ENCODE results near the gene KIF6.

The KIF6 gene

DNA sequence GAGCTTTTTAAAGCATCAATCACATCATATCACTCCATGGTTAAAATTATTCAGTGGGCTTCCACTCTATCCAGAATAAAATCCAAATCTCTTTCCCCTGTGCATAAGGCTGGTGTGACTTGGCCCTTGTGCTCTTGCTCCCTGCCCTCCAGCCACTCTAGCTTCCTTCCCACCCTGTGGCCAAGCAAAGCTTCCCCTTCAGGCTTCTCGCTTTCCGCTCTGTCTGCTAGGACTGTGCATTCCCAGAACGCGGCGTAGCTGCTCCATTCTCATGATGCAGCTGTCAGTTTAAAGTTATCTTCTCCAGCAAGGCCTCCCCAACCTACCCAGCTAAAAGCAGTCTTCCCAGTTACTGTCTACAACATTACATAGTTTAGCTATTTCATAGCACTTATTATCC is 383.3 kb downstream of the KIF6 start:
- Histone ChIP-seq H3K27ac (ENCODE audit: low read depth, low read length, poor library complexity, severe bottlenecking) (no peak overlapping the region), H3K9ac (ENCODE audit: low read length) (no peak overlapping the region), H3K36me3 (ENCODE audit: insufficient read depth, low read length) (no peaks in the 10 kb centered on the region; the same call in 1 of the 2 replicates), H3K4me2 (ENCODE audit: low read length) (no peak overlapping the region), H3K9me3 (ENCODE audit: low read length) (no peaks in the 10 kb centered on the region), H2AFZ (ENCODE audit: low read length) (no peak overlapping the region), H3F3A (ENCODE audit: insufficient read depth, low read length) (no peaks in the 10 kb centered on the region), H3K4me1 (ENCODE audit: insufficient read depth, low read length, severe bottlenecking) (no peaks in the 10 kb centered on the region), H4K20me1 (ENCODE audit: insufficient read depth, low read length) (no peaks in the 10 kb centered on the region), H3K4me3 (ENCODE audit: low read depth, low read length, poor library complexity, severe bottlenecking) (no peak overlapping the region), H3K9me2 (ENCODE audit: low read depth, low read length) (no peaks in the 10 kb centered on the region), H3K27me3 (ENCODE audit: insufficient read depth, low read length) (no peaks in the 10 kb centered on the region), H3K79me2 (ENCODE audit: insufficient read depth, low read length) (no peaks in the 10 kb centered on the region)
- TF ChIP-seq EZH2 (IDR thresholded peaks at IDR 0.05; ENCODE audit: borderline replicate concordance, low read length): no peak
- TF ChIP-seq, protein P1, sequence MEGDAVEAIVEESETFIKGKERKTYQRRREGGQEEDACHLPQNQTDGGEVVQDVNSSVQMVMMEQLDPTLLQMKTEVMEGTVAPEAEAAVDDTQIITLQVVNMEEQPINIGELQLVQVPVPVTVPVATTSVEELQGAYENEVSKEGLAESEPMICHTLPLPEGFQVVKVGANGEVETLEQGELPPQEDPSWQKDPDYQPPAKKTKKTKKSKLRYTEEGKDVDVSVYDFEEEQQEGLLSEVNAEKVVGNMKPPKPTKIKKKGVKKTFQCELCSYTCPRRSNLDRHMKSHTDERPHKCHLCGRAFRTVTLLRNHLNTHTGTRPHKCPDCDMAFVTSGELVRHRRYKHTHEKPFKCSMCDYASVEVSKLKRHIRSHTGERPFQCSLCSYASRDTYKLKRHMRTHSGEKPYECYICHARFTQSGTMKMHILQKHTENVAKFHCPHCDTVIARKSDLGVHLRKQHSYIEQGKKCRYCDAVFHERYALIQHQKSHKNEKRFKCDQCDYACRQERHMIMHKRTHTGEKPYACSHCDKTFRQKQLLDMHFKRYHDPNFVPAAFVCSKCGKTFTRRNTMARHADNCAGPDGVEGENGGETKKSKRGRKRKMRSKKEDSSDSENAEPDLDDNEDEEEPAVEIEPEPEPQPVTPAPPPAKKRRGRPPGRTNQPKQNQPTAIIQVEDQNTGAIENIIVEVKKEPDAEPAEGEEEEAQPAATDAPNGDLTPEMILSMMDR (IDR thresholded peaks at IDR 0.05; ENCODE audit: low read length): no peak

DNA sequence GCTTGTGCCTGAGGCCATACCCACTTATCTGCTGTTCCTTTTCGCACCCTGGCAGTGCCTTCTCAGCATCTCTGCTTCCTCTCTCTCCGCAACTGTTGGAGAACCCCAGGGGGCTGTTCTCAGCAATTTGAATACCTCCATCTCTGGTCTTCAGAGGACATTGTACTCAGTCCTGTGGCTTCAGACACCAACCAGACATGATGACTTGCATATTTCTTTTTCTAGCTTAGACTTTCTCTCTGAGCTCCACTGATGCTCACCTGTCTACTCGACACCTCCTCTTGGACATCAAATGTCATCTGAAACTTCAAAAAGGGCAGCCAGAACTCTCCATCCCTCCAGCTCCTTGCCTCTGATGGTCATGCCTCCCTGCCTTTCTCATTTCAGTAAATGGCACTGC is 383.9 kb downstream of the KIF6 start:
- H3K4me3 ChIP-seq (ENCODE audit: low read depth, low read length, poor library complexity, severe bottlenecking): no peak overlapping the region

DNA sequence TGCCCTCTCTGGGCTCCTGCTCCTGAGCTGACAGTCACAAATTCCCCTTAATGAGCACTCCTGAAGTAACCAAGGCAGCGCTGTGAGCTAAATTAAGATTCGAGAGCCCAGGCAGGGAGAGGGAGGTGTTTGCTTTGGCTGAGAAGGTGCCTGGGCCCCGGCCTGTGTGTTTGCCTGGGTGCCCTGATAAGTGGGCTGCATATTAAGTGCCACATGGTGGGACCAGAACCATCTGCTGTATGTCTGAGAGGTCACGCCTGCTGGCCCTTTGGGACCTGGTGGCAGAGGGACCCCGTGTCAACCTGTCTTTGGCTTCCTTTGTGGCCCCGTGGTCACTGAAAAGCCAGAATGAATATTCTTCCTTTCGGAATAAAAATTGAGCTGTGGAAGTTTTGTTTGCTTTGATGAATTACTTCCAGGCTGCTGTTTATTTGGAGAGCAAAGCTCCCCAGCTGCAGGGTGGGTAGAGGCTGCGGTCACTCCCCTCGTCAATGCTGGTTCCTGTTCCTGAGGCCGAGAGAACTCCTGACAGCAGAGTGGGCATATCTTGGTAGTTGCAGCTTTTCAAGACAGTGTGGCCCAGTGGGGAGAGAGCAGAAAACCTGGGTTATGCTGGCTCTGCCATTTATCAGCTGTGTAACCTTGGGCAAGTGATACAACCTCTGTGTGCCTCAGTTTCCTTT is 385.2 kb downstream of the KIF6 start:
- Histone ChIP-seq H2AFZ (ENCODE audit: low read length) (no peak overlapping the region), H3F3A (ENCODE audit: insufficient read depth, low read length) (no peaks in the 10 kb centered on the region), H3K36me3 (ENCODE audit: insufficient read depth, low read length) (no peaks in the 10 kb centered on the region; the same call in 1 of the 2 replicates), H3K9ac (ENCODE audit: low read length) (no peak overlapping the region), H3K4me3 (ENCODE audit: low read depth, low read length, poor library complexity, severe bottlenecking) (no peak overlapping the region), H3K27me3 (ENCODE audit: insufficient read depth, low read length) (no peaks in the 10 kb centered on the region), H4K20me1 (ENCODE audit: insufficient read depth, low read length) (no peaks in the 10 kb centered on the region), H3K79me2 (ENCODE audit: insufficient read depth, low read length) (no peaks in the 10 kb centered on the region), H3K9me3 (ENCODE audit: low read length) (no peaks in the 10 kb centered on the region), H3K4me1 (ENCODE audit: insufficient read depth, low read length, severe bottlenecking) (no peaks in the 10 kb centered on the region), H3K4me2 (ENCODE audit: low read length) (no peak overlapping the region), H3K9me2 (ENCODE audit: low read depth, low read length) (no peaks in the 10 kb centered on the region), H3K27ac (ENCODE audit: low read depth, low read length, poor library complexity, severe bottlenecking) (no peak overlapping the region)
- TF ChIP-seq, protein P1 (IDR thresholded peaks at IDR 0.05; ENCODE audit: low read length): no peak
- TF ChIP-seq EZH2 (IDR thresholded peaks at IDR 0.05; ENCODE audit: borderline replicate concordance, low read length): no peak

More for the DNA sequence above, 383.9 kb downstream of the KIF6 start:
- Histone ChIP-seq H4K20me1 (ENCODE audit: insufficient read depth, low read length) (no peaks in the 10 kb centered on the region), H3K27me3 (ENCODE audit: insufficient read depth, low read length) (no peaks in the 10 kb centered on the region), H3F3A (ENCODE audit: insufficient read depth, low read length) (no peaks in the 10 kb centered on the region), H3K9me3 (ENCODE audit: low read length) (no peaks in the 10 kb centered on the region), H3K4me2 (ENCODE audit: low read length) (no peak overlapping the region), H3K4me1 (ENCODE audit: insufficient read depth, low read length, severe bottlenecking) (no peaks in the 10 kb centered on the region), H3K36me3 (ENCODE audit: insufficient read depth, low read length) (no peaks in the 10 kb centered on the region; the same call in 1 of the 2 replicates), H3K9ac (ENCODE audit: low read length) (no peak overlapping the region), H3K27ac (ENCODE audit: low read depth, low read length, poor library complexity, severe bottlenecking) (no peak overlapping the region), H3K9me2 (ENCODE audit: low read depth, low read length) (no peaks in the 10 kb centered on the region), H2AFZ (ENCODE audit: low read length) (no peak overlapping the region), H3K79me2 (ENCODE audit: insufficient read depth, low read length) (no peaks in the 10 kb centered on the region)
- no peak for TF ChIP-seq EZH2 (IDR thresholded peaks at IDR 0.05; ENCODE audit: borderline replicate concordance, low read length)
- TF ChIP-seq, protein P1 (IDR thresholded peaks at IDR 0.05; ENCODE audit: low read length): no peak

All from OCI-LY1 (cell line).